K562 (cell line): ENCODE data around the gene HLA-DQA2. TPM values are rescaled to one million over a fixed set of nuclear protein-coding genes. Genes with fewer than 3 reads are reported as not detected.

ENCODE experiments used
- ATF4 ChIP-seq: fragments of 450-650 bp; formaldehyde crosslinking; IDR thresholded peaks from 2 replicates; pipeline ENCODE4 v1.4.0; 2022; ENCODE audit warnings: mild to moderate bottlenecking, moderate library complexity
- C11orf30 ChIP-seq: fragments of 450-650 bp; IDR thresholded peaks from 2 replicates; pipeline ENCODE4 v1.6.1; 2016; ENCODE audit warnings: low read depth, mild to moderate bottlenecking
- CBX5 ChIP-seq: IDR thresholded peaks from 2 replicates; pipeline ENCODE4 v1.6.1; 2014; ENCODE audit warnings: low read depth, borderline replicate concordance
- NCOA1 ChIP-seq: fragments of 450-650 bp; IDR thresholded peaks from 2 replicates; pipeline ENCODE4 v1.6.1; 2016; ENCODE audit warnings: low read depth
- REST ChIP-seq, 2 experiments: fragments of 450-650 bp; formaldehyde crosslinking in 1 of 2; IDR thresholded peaks; 2 replicates each; pipeline versions ENCODE4 v1.4.0 to v1.6.1; 2014 to 2020; ENCODE audit warnings: mild to moderate bottlenecking in 2 of 2, borderline replicate concordance in 1 of 2, low read depth in 1 of 2
- TGIF2 ChIP-seq: sonication (generic); formaldehyde crosslinking; IDR thresholded peaks from 2 replicates; pipeline ENCODE4 v1.8.1; 2022; ENCODE audit warnings: mild to moderate bottlenecking, missing genetic modification reagents, moderate library complexity
- ZNF384 ChIP-seq: IDR thresholded peaks from 2 replicates; pipeline ENCODE4 v1.6.1; 2012; ENCODE audit warnings: low read depth, low read length, improper control_type of control experiment
- polyA plus RNA-seq, 8 experiments: library from polyadenylated mRNA; depleted of rRNA in 4 of 8; stranded (reverse) in 5 of 8; unstranded in 3 of 8; fragments of >200 nt; fragmentation: Nextera tagmentation in 2 of 8; fragmentation: Illumina TruSeq in 1 of 8; extraction: Ambion mirVana in 2 of 8; extraction: Trizol in 1 of 8; gene quantifications; 2 replicates each; pipeline versions ENCODE4 v1.2.1 to v1.2.3, GENCODE V29; 2011 to 2014; ENCODE audit warnings: inconsistent platforms in 1 of 8, missing spikeins in 1 of 8
- total RNA-seq, 7 experiments: library from RNA; depleted of rRNA in 6 of 7; stranded (reverse); fragments of >200 nt in 6 of 7; fragmentation: Illumina TruSeq in 2 of 7; extraction: Trizol in 2 of 7; gene quantifications; 2 replicates each; pipeline versions ENCODE4 v1.2.1 to v1.2.3, GENCODE V29; 2011 to 2021; ENCODE audit warnings: low replicate concordance in 1 of 7
- TF ChIP-seq, protein P1 (sequence below), 3 experiments: IDR thresholded peaks in 2 of 3; conservative IDR thresholded peaks in 1 of 3; 2 replicates each; pipeline ENCODE4 v1.5.1; 2011 to 2012; ENCODE audit warnings: low read length in 3 of 3, mild to moderate bottlenecking in 3 of 3, control low read depth in 2 of 3, improper control_type of control experiment in 1 of 3, inconsistent platforms in 1 of 3, low read depth in 1 of 3, mixed read lengths in 1 of 3, moderate library complexity in 1 of 3; ENCODE audit not compliant: insufficient read depth in 2 of 3
- TF ChIP-seq, protein P2 (sequence below): fragments of 200-800 bp; sonication (Bioruptor generic); IDR thresholded peaks from 2 replicates; pipeline ENCODE4 v1.6.1; 2017; ENCODE audit warnings: missing genetic modification characterization, missing compliant biosample characterization
- TF ChIP-seq, protein P3 (sequence below): fragments of 150-350 bp; IDR thresholded peaks from 2 replicates; pipeline ENCODE4 v1.6.1; 2014; ENCODE audit warnings: low read depth, mild to moderate bottlenecking, low read length, borderline replicate concordance

The HLA-DQA2 gene
- total and polyA plus RNA-seq, 9 of the 15 experiments (the other 6 are each of a cell fraction or from before 2014, with no cell fraction given) = not detected

- TF ChIP-seq, protein P1, sequence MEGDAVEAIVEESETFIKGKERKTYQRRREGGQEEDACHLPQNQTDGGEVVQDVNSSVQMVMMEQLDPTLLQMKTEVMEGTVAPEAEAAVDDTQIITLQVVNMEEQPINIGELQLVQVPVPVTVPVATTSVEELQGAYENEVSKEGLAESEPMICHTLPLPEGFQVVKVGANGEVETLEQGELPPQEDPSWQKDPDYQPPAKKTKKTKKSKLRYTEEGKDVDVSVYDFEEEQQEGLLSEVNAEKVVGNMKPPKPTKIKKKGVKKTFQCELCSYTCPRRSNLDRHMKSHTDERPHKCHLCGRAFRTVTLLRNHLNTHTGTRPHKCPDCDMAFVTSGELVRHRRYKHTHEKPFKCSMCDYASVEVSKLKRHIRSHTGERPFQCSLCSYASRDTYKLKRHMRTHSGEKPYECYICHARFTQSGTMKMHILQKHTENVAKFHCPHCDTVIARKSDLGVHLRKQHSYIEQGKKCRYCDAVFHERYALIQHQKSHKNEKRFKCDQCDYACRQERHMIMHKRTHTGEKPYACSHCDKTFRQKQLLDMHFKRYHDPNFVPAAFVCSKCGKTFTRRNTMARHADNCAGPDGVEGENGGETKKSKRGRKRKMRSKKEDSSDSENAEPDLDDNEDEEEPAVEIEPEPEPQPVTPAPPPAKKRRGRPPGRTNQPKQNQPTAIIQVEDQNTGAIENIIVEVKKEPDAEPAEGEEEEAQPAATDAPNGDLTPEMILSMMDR (IDR thresholded peaks at IDR 0.05 in 2 of 3, conservative IDR thresholded peaks at IDR 0.05 in 1 of 3; ENCODE audit: insufficient read depth in 2 of 3, low read depth in 1 of 3, low read length in 3 of 3) = peak; percentile 73 to 81 (median 81)
- peak; percentile 61; the same call in 1 of the 2 replicates for TF ChIP-seq REST (IDR thresholded peaks at IDR 0.05; ENCODE audit: borderline replicate concordance)
- TF ChIP-seq REST (CRISPR knock-in tag; IDR thresholded peaks at IDR 0.05; ENCODE audit: low read depth) = no peak
- TF ChIP-seq, protein P2, sequence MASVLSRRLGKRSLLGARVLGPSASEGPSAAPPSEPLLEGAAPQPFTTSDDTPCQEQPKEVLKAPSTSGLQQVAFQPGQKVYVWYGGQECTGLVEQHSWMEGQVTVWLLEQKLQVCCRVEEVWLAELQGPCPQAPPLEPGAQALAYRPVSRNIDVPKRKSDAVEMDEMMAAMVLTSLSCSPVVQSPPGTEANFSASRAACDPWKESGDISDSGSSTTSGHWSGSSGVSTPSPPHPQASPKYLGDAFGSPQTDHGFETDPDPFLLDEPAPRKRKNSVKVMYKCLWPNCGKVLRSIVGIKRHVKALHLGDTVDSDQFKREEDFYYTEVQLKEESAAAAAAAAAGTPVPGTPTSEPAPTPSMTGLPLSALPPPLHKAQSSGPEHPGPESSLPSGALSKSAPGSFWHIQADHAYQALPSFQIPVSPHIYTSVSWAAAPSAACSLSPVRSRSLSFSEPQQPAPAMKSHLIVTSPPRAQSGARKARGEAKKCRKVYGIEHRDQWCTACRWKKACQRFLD (CRISPR knock-in tag) = no peak
- no peak for TF ChIP-seq NCOA1
- TF ChIP-seq, protein P3, sequence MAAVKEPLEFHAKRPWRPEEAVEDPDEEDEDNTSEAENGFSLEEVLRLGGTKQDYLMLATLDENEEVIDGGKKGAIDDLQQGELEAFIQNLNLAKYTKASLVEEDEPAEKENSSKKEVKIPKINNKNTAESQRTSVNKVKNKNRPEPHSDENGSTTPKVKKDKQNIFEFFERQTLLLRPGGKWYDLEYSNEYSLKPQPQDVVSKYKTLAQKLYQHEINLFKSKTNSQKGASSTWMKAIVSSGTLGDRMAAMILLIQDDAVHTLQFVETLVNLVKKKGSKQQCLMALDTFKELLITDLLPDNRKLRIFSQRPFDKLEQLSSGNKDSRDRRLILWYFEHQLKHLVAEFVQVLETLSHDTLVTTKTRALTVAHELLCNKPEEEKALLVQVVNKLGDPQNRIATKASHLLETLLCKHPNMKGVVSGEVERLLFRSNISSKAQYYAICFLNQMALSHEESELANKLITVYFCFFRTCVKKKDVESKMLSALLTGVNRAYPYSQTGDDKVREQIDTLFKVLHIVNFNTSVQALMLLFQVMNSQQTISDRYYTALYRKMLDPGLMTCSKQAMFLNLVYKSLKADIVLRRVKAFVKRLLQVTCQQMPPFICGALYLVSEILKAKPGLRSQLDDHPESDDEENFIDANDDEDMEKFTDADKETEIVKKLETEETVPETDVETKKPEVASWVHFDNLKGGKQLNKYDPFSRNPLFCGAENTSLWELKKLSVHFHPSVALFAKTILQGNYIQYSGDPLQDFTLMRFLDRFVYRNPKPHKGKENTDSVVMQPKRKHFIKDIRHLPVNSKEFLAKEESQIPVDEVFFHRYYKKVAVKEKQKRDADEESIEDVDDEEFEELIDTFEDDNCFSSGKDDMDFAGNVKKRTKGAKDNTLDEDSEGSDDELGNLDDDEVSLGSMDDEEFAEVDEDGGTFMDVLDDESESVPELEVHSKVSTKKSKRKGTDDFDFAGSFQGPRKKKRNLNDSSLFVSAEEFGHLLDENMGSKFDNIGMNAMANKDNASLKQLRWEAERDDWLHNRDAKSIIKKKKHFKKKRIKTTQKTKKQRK = no peak
- TF ChIP-seq TGIF2 (CRISPR knock-in tag) = no peak
- TF ChIP-seq ZNF384 = no peak
- peak; percentile 92 for TF ChIP-seq C11orf30
- no peak for TF ChIP-seq CBX5
- TF ChIP-seq ATF4 = peak; percentile 78
Observed at GRCh38 chr6:32785781-32786533, 44.8 kb downstream of the HLA-DQA2 start (continued).
